AG09309 (cell line): ENCODE measurements around the gene RHBDD2.

ENCODE experiments used
- DNase-seq: peaks from one replicate; pipeline ENCODE4 v3.0.0-alpha.2; 2010; ENCODE audit warnings: low read depth
- H3K4me3 ChIP-seq: 2 replicates; pipeline ENCODE4 v1.5.1; 2011; ENCODE audit warnings: mild to moderate bottlenecking, low read depth, low read length, moderate library complexity; ENCODE audit not compliant: control insufficient read depth
- CTCF ChIP-seq: IDR thresholded peaks from 2 replicates; pipeline ENCODE4 v1.5.1; 2011; ENCODE audit warnings: mild to moderate bottlenecking, low read depth, low read length, inconsistent platforms; ENCODE audit not compliant: insufficient read depth, control insufficient read depth; ENCODE audit errors: missing control alignments

The RHBDD2 gene

GRCh38 chr7:75916685-75917634, 38.1 kb downstream of the RHBDD2 start:
- no peak for TF ChIP-seq CTCF
- no peak overlapping the region for H3K4me3 ChIP-seq
- no peak for DNase-seq

GRCh38 chr7:75920431-75921161, 41.8 kb downstream of the RHBDD2 start:
- no peak overlapping the region for H3K4me3 ChIP-seq
- no peak for DNase-seq
- TF ChIP-seq CTCF: no peak

GRCh38 chr7:75921479-75921878, 42.6 kb downstream of the RHBDD2 start:
- TF ChIP-seq CTCF: no peak
- DNase-seq: no peak

GRCh38 chr7:75922966-75923603, 44.3 kb downstream of the RHBDD2 start:
- no peak for DNase-seq
- no peak overlapping the region for H3K4me3 ChIP-seq
- TF ChIP-seq CTCF: no peak

More at GRCh38 chr7:75921479-75921878, 42.6 kb downstream of the RHBDD2 start:
- no peak overlapping the region for H3K4me3 ChIP-seq

GRCh38 chr7:75924256-75924655, 45.4 kb downstream of the RHBDD2 start:
- DNase-seq: no peak
- TF ChIP-seq CTCF: no peak
- no peak overlapping the region for H3K4me3 ChIP-seq

GRCh38 chr7:75924889-75925288, 46.1 kb downstream of the RHBDD2 start:
- H3K4me3 ChIP-seq: no peak overlapping the region
- DNase-seq: no peak
- TF ChIP-seq CTCF: no peak
